Measurements from ENCODE around the gene VGLL1.

Gene VGLL1

DNA sequence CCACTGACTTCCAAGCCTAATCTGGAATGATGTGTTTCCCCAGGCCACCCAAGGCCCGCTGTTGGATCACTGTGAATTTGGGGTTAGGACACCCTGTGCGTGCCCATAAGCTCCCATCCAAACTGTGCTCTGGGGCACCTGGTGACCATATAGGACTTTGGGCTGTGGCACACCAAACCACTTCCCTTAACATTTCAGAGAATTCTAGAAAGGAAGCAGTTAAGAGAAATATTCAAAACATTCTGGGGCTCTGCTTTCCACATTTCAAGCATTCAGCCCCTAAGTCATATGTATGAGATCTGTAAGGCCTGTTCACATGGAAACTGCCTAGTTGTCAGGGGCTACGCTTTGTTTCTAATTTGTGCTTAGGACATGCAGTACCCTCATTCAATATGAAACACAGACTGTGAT is 14.4 kb downstream of the VGLL1 start:
- no peak for DNase-seq (ENCODE audit: low read depth)
- no peak overlapping the region for H3K4me3 ChIP-seq (ENCODE audit: low read depth, low read length)

DNA sequence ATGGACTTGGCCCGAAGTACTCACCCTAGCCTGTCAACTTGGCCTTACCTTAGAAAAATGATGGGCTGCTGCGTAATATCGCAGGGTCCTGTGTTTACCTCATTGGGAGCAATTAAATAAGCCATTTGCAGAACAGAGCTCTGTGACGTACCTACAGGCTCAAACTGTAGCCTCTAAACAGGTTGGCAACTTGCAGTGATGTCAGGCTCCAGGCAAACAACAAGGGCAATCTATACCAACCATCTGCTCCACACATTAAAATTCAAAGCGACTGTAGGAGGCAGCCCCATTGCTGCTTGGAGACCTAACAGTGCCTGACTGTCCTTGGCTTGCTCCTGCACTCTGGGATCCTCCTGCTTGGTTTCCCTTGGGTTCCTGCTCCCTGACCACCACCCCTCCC is 17.2 kb downstream of the VGLL1 start:
- no peak for DNase-seq (ENCODE audit: low read depth)
- no peak overlapping the region for H3K4me3 ChIP-seq (ENCODE audit: low read depth, low read length)

DNA sequence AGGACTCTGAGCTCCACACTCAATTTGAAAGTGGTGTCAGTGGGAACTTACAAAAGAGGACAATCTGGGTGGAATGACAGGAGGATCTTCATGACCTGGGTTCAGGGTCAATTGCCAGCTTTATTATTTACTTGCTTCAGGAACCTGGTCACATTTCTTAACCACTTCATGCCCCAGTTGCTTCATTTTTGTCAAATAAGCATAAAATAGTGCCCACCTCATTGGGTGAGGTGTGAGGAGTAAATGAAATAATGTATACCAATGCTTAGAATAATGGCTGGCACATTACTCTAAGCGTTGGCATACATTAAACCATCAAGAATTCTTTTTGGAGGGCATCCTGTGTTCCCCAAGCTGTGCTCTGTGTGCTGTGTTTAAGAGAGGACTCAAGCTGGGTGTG is 19.4 kb downstream of the VGLL1 start:
- no peak for DNase-seq (ENCODE audit: low read depth)
- H3K4me3 ChIP-seq (ENCODE audit: low read depth, low read length): no peak overlapping the region

DNA sequence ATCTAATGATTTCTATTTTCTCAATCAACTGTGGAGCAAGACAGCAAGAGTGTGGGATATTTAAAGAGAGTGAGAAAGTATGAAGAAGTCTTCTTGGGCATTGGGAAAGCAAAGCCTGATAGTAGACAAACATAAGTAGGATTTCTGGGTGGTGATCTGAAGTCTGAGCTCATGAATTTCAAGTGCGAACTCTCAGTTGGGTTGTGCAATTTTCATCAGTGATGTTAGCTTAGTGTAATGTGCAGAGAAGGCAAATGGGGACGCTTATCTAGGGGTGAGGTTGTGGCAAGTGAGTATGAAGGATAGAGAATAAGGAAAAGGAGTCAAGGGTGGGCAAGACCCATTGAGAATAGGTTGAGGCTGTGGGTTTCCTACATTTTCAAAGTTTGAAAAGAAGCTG is 23.7 kb downstream of the VGLL1 start:
- no peak overlapping the region for H3K4me3 ChIP-seq (ENCODE audit: low read depth, low read length)
- DNase-seq (ENCODE audit: low read depth): no peak

DNA sequence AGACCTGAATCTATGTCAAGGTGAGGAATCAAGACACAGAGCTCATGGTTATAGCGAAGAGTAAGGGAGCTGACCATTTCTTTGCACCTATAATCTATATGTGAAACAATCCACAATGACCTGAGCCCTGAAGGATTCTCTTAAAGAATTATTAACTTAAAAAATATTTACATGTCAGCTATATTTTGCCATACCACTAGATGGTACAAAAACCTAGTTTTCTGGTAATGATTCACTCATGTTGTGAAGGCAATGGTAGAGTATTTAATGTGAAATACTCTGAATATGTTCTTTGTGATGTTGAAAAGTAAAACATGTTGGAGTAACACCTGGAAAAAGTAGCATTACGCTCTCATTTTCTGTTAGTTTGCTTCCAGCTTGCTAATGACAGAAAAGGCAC is 40.0 kb downstream of the VGLL1 start:
- no peak overlapping the region for H3K4me3 ChIP-seq (ENCODE audit: low read depth, low read length)
- DNase-seq (ENCODE audit: low read depth): no peak

DNA sequence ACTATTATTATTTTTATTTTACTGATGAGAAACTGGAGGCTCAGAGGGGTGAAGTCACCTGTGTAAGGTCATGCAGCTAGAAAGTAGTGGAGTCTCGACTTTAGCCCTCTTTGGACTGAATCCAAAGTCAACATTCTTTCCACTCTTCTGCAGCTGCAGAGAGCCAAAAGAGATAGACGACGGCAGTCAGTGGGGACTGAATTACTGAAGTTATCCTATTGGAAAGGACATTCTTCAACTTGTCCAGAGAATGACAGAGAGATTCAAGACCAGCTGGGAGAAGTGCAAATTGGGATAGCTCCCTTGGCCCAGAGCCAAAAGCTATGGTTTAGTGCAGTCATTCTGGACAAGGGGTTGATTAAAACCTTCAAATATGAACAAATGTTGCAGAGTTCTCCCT is 42.5 kb downstream of the VGLL1 start:
- DNase-seq (ENCODE audit: low read depth): no peak
- no peak overlapping the region for H3K4me3 ChIP-seq (ENCODE audit: low read depth, low read length)

- no peak for DNase-seq (ENCODE audit: low read depth)
- H3K4me3 ChIP-seq (ENCODE audit: low read depth, low read length): no peak overlapping the region
Measured at GRCh38 chrX:136577552-136577951, 45.5 kb downstream of the VGLL1 start.

DNA sequence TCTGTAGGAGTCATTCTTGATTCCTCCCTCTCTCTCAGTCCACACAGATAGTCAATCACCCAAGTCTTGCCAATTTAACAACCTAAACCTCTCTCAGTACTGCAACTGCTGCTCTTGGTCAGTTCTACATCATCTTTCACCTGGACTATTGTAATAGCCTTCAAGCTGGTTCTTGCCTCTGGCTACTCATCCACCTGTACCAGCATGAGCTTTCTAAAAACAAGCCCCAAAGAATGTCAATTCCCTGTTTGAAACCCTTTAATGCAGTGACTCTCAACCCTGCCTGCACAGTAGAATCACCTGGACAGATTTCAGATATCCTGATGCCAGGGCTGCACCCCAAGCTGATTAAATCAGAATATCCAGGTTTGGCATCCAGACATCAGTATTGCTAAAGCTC is 48.3 kb downstream of the VGLL1 start:
- no peak overlapping the region for H3K4me3 ChIP-seq (ENCODE audit: low read depth, low read length)
- no peak for DNase-seq (ENCODE audit: low read depth)

- no peak overlapping the region for H3K4me3 ChIP-seq (ENCODE audit: low read depth, low read length)
- DNase-seq (ENCODE audit: low read depth): no peak
Measured at GRCh38 chrX:136582624-136583023, 50.6 kb downstream of the VGLL1 start.

DNA sequence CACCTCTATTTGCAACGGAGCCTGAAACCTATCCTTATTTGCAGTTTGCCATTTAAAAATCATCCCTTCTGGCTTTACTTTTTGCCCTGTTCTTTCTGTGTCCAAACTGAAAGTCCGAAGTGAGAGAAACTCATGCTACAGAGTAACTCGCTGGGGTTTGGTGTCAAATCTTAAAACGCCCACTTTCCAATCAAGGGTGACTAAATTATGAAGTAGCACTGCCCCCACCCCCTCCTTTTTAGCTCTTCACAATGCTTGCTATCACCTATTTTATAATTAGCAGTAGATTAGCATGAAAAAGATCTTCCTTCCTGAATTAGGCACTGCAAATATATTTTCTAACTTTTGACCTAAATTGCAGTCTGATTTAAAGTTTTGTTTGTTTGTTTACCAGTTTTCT is 52.5 kb downstream of the VGLL1 start:
- no peak for DNase-seq (ENCODE audit: low read depth)
- H3K4me3 ChIP-seq (ENCODE audit: low read depth, low read length): no peak overlapping the region

DNA sequence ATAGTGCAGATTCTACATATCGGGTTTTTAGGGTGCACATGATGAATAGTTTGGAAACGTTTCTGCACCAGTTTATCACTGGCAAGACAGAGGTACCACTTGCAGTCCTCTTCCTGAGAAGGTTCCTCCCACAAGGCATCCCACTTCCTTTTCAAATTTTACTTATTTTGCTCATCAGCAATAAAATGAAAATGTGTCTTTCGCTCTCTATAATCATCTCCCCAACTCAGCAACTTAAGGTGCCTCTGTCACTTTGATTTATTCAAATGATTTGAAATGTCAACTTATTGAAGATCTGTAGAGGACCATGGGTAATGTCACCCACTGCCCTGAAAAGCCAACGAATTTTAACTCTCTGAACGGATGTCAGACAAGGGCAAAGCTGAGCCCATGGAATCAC is 53.2 kb downstream of the VGLL1 start:
- no peak overlapping the region for H3K4me3 ChIP-seq (ENCODE audit: low read depth, low read length)
- DNase-seq (ENCODE audit: low read depth): no peak

GRCh38 chrX:136585960-136586359 is 53.9 kb downstream of the VGLL1 start:
- no peak for DNase-seq (ENCODE audit: low read depth)
- H3K4me3 ChIP-seq (ENCODE audit: low read depth, low read length): no peak overlapping the region

- peak; percentile 7 for DNase-seq (ENCODE audit: low read depth)
- H3K4me3 ChIP-seq (ENCODE audit: low read depth, low read length): no peak overlapping the region
Measured at GRCh38 chrX:136586386-136586785, 54.4 kb downstream of the VGLL1 start.

- no peak overlapping the region for H3K4me3 ChIP-seq (ENCODE audit: low read depth, low read length)
- no peak for DNase-seq (ENCODE audit: low read depth)
Measured at GRCh38 chrX:136587532-136587931, 55.5 kb downstream of the VGLL1 start.

GRCh38 chrX:136588036-136588435 is 56.0 kb downstream of the VGLL1 start:
- no peak overlapping the region for H3K4me3 ChIP-seq (ENCODE audit: low read depth, low read length)
- DNase-seq (ENCODE audit: low read depth): no peak

DNA sequence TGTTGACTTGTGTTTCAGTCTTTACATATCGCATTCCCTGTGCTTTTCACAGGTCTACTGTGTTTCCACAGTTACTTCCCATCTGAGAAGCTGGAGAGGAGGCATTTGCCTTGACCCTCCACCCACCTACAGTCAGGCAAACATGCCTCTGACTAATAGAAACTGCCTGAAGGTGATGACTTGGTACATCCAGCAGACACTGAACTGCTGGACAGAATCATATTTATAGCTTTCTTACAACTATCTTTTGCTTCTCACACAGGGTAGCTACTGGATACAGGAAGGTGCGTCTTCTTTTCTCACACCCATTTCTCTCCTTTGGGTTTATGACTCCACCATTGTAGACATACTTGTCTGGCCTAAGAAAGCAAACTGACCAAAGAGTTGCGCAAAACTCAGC is 58.0 kb downstream of the VGLL1 start:
- peak; percentile 4 for DNase-seq (ENCODE audit: low read depth)

GRCh38 chrX:136597356-136597755 is 65.3 kb downstream of the VGLL1 start:
- no peak for DNase-seq (ENCODE audit: low read depth)
- no peak overlapping the region for H3K4me3 ChIP-seq (ENCODE audit: low read depth, low read length)

More for the DNA sequence above, 58.0 kb downstream of the VGLL1 start:
- H3K4me3 ChIP-seq (ENCODE audit: low read depth, low read length): no peak overlapping the region

DNA sequence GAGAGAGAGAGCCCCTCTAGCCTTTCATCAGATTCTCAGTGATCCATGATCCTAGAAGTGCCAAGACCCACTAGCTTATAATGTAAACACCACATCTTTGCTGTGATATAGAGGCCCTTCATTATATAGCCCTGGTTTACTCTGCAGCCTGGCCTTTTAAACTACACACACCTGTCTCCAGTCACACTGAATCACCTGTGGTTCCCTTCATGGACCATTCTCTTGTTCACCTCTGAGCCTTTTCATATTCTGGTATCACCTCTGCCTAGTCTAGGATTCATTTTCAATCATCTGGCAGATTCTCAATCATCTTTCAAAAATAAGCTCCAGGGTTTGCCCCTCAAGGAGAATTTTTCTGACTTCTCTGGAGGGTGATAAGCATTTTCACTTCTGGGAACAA is 65.9 kb downstream of the VGLL1 start:
- no peak overlapping the region for H3K4me3 ChIP-seq (ENCODE audit: low read depth, low read length)
- DNase-seq (ENCODE audit: low read depth): no peak

- H3K4me3 ChIP-seq (ENCODE audit: low read depth, low read length): no peak overlapping the region
- no peak for DNase-seq (ENCODE audit: low read depth)
Measured at GRCh38 chrX:136598631-136599030, 66.6 kb downstream of the VGLL1 start.

GRCh38 chrX:136600059-136600458 is 68.0 kb downstream of the VGLL1 start:
- DNase-seq (ENCODE audit: low read depth): no peak
- no peak overlapping the region for H3K4me3 ChIP-seq (ENCODE audit: low read depth, low read length)

Data from skeletal muscle cell (primary cell).